Thyroid gland (tissue), 4 donors: ENCODE measurements around the gene PIGM.

Experiments
- POLR2A ChIP-seq, 2 donors: fragments of 450-650 bp; IDR thresholded peaks; one replicate each; pipeline ENCODE4 v1.6.1; 2017; ENCODE audit warnings: antibody characterized with exemption in 2 of 2, mild to moderate bottlenecking in 2 of 2, moderate library complexity in 1 of 2
- TF ChIP-seq, protein P1 (sequence below), 6 experiments: fragments of 200-600 bp in 3 of 6; fragments of 450-650 bp in 3 of 6; sonication (generic) in 3 of 6; IDR thresholded peaks; one replicate each; pipeline ENCODE4 v1.5.1; 2016 to 2019; ENCODE audit warnings: antibody characterized with exemption in 6 of 6, mild to moderate bottlenecking in 2 of 6, inconsistent platforms in 1 of 6, moderate library complexity in 1 of 6

DNA sequence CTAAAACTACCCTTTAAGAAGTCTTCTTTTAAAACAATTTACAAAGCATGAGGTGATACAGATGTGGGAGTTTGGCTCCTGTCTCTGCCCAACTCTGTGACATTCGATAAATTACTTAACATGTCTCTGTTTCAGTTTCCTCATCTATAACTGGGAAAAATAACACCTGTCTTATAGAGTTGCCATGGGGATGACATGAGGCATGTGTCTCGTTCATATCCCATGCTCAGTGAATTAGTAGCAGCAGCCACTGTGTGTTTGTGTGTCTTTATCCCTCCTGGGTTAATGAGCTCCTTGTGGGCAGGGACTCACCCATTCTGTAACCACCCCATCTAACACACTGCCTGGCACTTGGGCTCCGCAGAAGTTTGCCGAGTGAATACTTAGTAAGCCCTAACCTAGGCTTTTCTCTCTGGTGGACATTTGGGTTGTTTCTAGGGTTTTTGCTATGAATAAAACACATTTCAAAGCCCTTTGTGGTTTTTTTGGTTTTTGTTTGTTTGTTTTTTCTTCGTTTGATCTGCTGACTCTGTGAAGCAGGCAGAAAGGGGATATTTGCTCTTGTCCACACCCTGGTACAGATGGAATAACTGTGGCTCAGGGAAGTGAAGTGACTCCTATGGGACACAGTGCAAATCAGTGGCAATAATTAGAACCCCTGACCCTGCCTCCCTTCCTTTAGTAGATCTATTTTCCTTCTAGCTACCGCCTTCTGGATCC lies 48.8 kb upstream of the PIGM start:
- TF ChIP-seq, protein P1, sequence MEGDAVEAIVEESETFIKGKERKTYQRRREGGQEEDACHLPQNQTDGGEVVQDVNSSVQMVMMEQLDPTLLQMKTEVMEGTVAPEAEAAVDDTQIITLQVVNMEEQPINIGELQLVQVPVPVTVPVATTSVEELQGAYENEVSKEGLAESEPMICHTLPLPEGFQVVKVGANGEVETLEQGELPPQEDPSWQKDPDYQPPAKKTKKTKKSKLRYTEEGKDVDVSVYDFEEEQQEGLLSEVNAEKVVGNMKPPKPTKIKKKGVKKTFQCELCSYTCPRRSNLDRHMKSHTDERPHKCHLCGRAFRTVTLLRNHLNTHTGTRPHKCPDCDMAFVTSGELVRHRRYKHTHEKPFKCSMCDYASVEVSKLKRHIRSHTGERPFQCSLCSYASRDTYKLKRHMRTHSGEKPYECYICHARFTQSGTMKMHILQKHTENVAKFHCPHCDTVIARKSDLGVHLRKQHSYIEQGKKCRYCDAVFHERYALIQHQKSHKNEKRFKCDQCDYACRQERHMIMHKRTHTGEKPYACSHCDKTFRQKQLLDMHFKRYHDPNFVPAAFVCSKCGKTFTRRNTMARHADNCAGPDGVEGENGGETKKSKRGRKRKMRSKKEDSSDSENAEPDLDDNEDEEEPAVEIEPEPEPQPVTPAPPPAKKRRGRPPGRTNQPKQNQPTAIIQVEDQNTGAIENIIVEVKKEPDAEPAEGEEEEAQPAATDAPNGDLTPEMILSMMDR (IDR thresholded peaks at IDR 0.05) = no peak
- TF ChIP-seq POLR2A (IDR thresholded peaks at IDR 0.05) = no peak
